Peyer's patch (tissue), 4 donors: ENCODE data around the gene GDF3. TPM values are rescaled to one million over a fixed set of nuclear protein-coding genes. Genes with fewer than 3 reads are reported as not detected.

Experiments
- DNase-seq, 3 donors: peaks; one replicate each; pipeline ENCODE4 v3.0.0-alpha.2; 2017 to 2019
- H3K27ac ChIP-seq, 4 donors: fragments of 200-600 bp; sonication (generic); one replicate each; pipeline ENCODE4 v1.5.1; 2016 to 2019
- H3K27me3 ChIP-seq, 2 donors: fragments of 200-600 bp; sonication (generic); one replicate each; pipeline ENCODE4 v1.5.1; 2019
- H3K36me3 ChIP-seq, 3 donors: fragments of 200-600 bp; sonication (generic); one replicate each; pipeline ENCODE4 v1.5.1; 2016 to 2019
- H3K4me1 ChIP-seq, 4 donors: fragments of 200-600 bp; sonication (generic); one replicate each; pipeline ENCODE4 v1.5.1; 2016 to 2019
- H3K4me3 ChIP-seq, 4 donors: fragments of 200-600 bp; sonication (generic); 1 replicate in 3 of 4; 2 replicates in 1 of 4; pipeline ENCODE4 v1.5.1; 2016 to 2019; ENCODE audit warnings: mild to moderate bottlenecking in 1 of 4
- H3K9me3 ChIP-seq, 4 donors: fragments of 200-600 bp; sonication (generic); one replicate each; pipeline ENCODE4 v1.5.1; 2016 to 2019; ENCODE audit warnings: mild to moderate bottlenecking in 1 of 4
- POLR2A ChIP-seq, 2 donors: fragments of 450-650 bp; IDR thresholded peaks; one replicate each; pipeline ENCODE4 v1.5.1; 2017; ENCODE audit warnings: antibody characterized with exemption in 2 of 2, mild to moderate bottlenecking in 2 of 2, moderate library complexity in 2 of 2
- total RNA-seq, 4 donors: library from RNA; depleted of rRNA; stranded (reverse); fragments of >200 nt; gene quantifications; one replicate each; pipeline ENCODE4 v1.1.0, GENCODE V29; 2016
- TF ChIP-seq, protein P1 (sequence below), 6 experiments: fragments of 450-650 bp in 4 of 6; fragments of 200-600 bp in 2 of 6; sonication (generic) in 1 of 6; IDR thresholded peaks; one replicate each; pipeline ENCODE4 v1.5.1; 2017 to 2019; ENCODE audit warnings: antibody characterized with exemption in 6 of 6, mild to moderate bottlenecking in 3 of 6, moderate library complexity in 1 of 6

GDF3 gene
- total RNA-seq, 4 donors from 2014 or later: not detected

DNA sequence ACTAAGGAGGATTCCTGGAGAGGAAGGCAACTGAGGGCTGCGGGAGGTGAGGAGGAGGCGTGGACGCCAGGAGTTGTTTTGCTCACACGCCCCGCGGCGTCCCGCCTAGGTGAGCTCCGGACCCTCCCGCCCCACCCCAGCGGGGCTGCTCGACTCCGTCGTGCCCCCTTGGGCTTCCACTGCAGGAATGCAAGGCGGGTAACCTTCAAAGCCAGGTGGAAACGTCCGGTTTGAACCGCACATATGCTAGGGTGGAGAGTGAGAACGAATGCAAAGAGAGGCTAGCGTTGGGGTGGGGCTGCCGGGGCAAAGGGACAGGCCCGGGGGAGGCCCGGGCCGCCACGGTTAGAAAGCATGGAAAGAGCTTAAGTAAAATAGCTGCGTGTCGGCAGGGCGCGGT, 10.3 kb upstream of the GDF3 start:
- H3K36me3 ChIP-seq: no peaks in the 10 kb centered on the region
- no peak overlapping the region for H3K27ac ChIP-seq
- DNase-seq: no peak
- H3K4me1 ChIP-seq: no peaks in the 10 kb centered on the region
- H3K4me3 ChIP-seq: no peak overlapping the region
- TF ChIP-seq POLR2A (IDR thresholded peaks at IDR 0.05): no peak
- TF ChIP-seq, protein P1, sequence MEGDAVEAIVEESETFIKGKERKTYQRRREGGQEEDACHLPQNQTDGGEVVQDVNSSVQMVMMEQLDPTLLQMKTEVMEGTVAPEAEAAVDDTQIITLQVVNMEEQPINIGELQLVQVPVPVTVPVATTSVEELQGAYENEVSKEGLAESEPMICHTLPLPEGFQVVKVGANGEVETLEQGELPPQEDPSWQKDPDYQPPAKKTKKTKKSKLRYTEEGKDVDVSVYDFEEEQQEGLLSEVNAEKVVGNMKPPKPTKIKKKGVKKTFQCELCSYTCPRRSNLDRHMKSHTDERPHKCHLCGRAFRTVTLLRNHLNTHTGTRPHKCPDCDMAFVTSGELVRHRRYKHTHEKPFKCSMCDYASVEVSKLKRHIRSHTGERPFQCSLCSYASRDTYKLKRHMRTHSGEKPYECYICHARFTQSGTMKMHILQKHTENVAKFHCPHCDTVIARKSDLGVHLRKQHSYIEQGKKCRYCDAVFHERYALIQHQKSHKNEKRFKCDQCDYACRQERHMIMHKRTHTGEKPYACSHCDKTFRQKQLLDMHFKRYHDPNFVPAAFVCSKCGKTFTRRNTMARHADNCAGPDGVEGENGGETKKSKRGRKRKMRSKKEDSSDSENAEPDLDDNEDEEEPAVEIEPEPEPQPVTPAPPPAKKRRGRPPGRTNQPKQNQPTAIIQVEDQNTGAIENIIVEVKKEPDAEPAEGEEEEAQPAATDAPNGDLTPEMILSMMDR (IDR thresholded peaks at IDR 0.05): no peak
- H3K27me3 ChIP-seq: no peaks in the 10 kb centered on the region
- no peaks in the 10 kb centered on the region for H3K9me3 ChIP-seq

GRCh38 chr12:7695237-7695560, 376 bp downstream of the GDF3 start:
- no peaks in the 10 kb centered on the region for H3K36me3 ChIP-seq
- H3K27ac ChIP-seq: no peak overlapping the region
- TF ChIP-seq POLR2A (IDR thresholded peaks at IDR 0.05): no peak
- TF ChIP-seq, protein P1 (IDR thresholded peaks at IDR 0.05): no peak
- no peaks in the 10 kb centered on the region for H3K27me3 ChIP-seq
- no peak for DNase-seq
- H3K9me3 ChIP-seq: no peaks in the 10 kb centered on the region
- H3K4me1 ChIP-seq: no peaks in the 10 kb centered on the region
- H3K4me3 ChIP-seq: no peak overlapping the region

- Histone ChIP-seq H3K36me3 (no peaks in the 10 kb centered on the region), H3K9me3 (no peaks in the 10 kb centered on the region), H3K27me3 (no peaks in the 10 kb centered on the region), H3K4me3 (no peak overlapping the region), H3K27ac (no peak overlapping the region), H3K4me1 (no peaks in the 10 kb centered on the region)
- no peak for TF ChIP-seq POLR2A (IDR thresholded peaks at IDR 0.05)
- TF ChIP-seq, protein P1 (IDR thresholded peaks at IDR 0.05): no peak
- DNase-seq: no peak
Measured at GRCh38 chr12:7694556-7695236, 879 bp downstream of the GDF3 start.

GRCh38 chr12:7693793-7694192, 1.8 kb downstream of the GDF3 start:
- TF ChIP-seq, protein P1 (IDR thresholded peaks at IDR 0.05): no peak
- no peak for TF ChIP-seq POLR2A (IDR thresholded peaks at IDR 0.05)
- H3K27me3 ChIP-seq: no peaks in the 10 kb centered on the region
- no peaks in the 10 kb centered on the region for H3K36me3 ChIP-seq
- no peaks in the 10 kb centered on the region for H3K4me1 ChIP-seq
- no peak overlapping the region for H3K4me3 ChIP-seq
- H3K9me3 ChIP-seq: no peaks in the 10 kb centered on the region
- H3K27ac ChIP-seq: no peak overlapping the region
- DNase-seq: no peak

- H3K4me1 ChIP-seq: no peaks in the 10 kb centered on the region
- no peaks in the 10 kb centered on the region for H3K27me3 ChIP-seq
- no peak for DNase-seq
- H3K9me3 ChIP-seq: no peaks in the 10 kb centered on the region
- no peak for TF ChIP-seq POLR2A (IDR thresholded peaks at IDR 0.05)
- TF ChIP-seq, protein P1 (IDR thresholded peaks at IDR 0.05): no peak
- H3K27ac ChIP-seq: no peak overlapping the region
- H3K36me3 ChIP-seq: no peaks in the 10 kb centered on the region
- no peak overlapping the region for H3K4me3 ChIP-seq
Measured at GRCh38 chr12:7681535-7681934, 14.0 kb downstream of the GDF3 start.
